Measurements from ENCODE around the gene TRIL.

DNA sequence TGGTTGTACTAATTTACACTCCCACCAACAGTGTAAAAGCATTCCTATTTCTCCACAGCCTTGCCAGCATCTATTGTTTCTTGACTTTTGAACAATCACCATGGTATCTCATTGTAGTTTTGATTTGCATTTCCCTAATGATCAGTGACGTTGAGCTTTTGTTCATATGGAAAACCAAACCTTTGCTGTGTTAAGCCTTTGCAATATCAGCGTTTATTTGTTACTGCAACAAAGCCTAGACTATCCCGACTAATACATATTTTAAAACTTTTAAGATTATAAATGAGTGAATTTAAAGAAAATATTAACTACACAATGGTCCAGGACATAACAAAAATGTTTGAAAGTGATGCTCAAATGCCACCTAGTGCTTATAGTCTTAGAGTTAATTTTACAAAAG lies 26.6 kb downstream of the TRIL start:
- TF ChIP-seq EZH2phosphoT487 (IDR thresholded peaks at IDR 0.05; ENCODE audit: borderline replicate concordance, low read depth, low read length), result no peak
- TF ChIP-seq, protein P1, sequence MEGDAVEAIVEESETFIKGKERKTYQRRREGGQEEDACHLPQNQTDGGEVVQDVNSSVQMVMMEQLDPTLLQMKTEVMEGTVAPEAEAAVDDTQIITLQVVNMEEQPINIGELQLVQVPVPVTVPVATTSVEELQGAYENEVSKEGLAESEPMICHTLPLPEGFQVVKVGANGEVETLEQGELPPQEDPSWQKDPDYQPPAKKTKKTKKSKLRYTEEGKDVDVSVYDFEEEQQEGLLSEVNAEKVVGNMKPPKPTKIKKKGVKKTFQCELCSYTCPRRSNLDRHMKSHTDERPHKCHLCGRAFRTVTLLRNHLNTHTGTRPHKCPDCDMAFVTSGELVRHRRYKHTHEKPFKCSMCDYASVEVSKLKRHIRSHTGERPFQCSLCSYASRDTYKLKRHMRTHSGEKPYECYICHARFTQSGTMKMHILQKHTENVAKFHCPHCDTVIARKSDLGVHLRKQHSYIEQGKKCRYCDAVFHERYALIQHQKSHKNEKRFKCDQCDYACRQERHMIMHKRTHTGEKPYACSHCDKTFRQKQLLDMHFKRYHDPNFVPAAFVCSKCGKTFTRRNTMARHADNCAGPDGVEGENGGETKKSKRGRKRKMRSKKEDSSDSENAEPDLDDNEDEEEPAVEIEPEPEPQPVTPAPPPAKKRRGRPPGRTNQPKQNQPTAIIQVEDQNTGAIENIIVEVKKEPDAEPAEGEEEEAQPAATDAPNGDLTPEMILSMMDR (conservative IDR thresholded peaks at IDR 0.05; ENCODE audit: low read length), result no peak
